PFSK-1 (cell line): ENCODE data around the gene SVIL.

Source experiments
- FOXP2 ChIP-seq: optimal IDR thresholded peaks from 2 replicates; pipeline ENCODE3; 2011; ENCODE audit warnings: borderline replicate concordance, control low read depth, inconsistent platforms; ENCODE audit not compliant: insufficient read depth; ENCODE audit errors: extremely low read length, extremely low read depth
- POLR2AphosphoS5 ChIP-seq: IDR thresholded peaks from 2 replicates; pipeline ENCODE4 v1.6.1; 2012; ENCODE audit warnings: low read depth, mild to moderate bottlenecking, control low read depth, low read length, moderate library complexity
- SIN3A ChIP-seq: IDR thresholded peaks from 2 replicates; pipeline ENCODE4 v1.6.1; 2012; ENCODE audit warnings: mild to moderate bottlenecking, low read length, moderate library complexity, borderline replicate concordance; ENCODE audit not compliant: insufficient read depth
- TAF1 ChIP-seq: IDR thresholded peaks from 2 replicates; pipeline ENCODE4 v1.6.1; 2012; ENCODE audit warnings: low read length, control low read depth, borderline replicate concordance; ENCODE audit not compliant: insufficient read depth
- TF ChIP-seq, protein P1 (sequence below), 2 experiments: IDR thresholded peaks; 2 replicates each; pipeline versions ENCODE4 v1.6.1 to v1.8.0; 2011 to 2012; ENCODE audit warnings: low read depth in 2 of 2, low read length in 2 of 2, control low read depth in 1 of 2, inconsistent platforms in 1 of 2, mild to moderate bottlenecking in 1 of 2, moderate library complexity in 1 of 2; ENCODE audit not compliant: insufficient read depth in 1 of 2

Gene SVIL

DNA sequence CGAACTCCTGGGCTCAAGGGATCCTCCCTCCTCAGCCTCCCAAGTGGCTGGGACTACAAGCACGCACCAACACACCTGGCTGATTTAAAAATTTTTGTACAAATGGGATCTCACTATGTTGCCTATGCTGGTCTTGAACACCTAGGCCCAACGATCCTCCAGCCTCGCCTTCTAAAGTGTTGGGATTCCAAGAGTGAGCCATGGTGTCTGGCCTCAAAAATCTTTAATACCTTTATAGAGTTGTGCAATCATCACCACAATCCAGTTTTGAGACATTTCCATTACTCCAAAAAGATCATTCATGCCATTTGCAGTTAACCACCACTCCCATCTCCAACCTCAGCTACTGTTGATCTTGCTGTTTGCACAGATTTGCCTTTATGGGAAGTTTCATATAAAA lies 180.5 kb downstream of the SVIL start:
- no peak for TF ChIP-seq FOXP2
- TF ChIP-seq, protein P1, sequence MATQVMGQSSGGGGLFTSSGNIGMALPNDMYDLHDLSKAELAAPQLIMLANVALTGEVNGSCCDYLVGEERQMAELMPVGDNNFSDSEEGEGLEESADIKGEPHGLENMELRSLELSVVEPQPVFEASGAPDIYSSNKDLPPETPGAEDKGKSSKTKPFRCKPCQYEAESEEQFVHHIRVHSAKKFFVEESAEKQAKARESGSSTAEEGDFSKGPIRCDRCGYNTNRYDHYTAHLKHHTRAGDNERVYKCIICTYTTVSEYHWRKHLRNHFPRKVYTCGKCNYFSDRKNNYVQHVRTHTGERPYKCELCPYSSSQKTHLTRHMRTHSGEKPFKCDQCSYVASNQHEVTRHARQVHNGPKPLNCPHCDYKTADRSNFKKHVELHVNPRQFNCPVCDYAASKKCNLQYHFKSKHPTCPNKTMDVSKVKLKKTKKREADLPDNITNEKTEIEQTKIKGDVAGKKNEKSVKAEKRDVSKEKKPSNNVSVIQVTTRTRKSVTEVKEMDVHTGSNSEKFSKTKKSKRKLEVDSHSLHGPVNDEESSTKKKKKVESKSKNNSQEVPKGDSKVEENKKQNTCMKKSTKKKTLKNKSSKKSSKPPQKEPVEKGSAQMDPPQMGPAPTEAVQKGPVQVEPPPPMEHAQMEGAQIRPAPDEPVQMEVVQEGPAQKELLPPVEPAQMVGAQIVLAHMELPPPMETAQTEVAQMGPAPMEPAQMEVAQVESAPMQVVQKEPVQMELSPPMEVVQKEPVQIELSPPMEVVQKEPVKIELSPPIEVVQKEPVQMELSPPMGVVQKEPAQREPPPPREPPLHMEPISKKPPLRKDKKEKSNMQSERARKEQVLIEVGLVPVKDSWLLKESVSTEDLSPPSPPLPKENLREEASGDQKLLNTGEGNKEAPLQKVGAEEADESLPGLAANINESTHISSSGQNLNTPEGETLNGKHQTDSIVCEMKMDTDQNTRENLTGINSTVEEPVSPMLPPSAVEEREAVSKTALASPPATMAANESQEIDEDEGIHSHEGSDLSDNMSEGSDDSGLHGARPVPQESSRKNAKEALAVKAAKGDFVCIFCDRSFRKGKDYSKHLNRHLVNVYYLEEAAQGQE (IDR thresholded peaks at IDR 0.05; ENCODE audit: insufficient read depth in 1 of 2, low read depth in 2 of 2, low read length in 2 of 2), result no peak
- TF ChIP-seq TAF1, result no peak
- TF ChIP-seq POLR2AphosphoS5, result no peak
- no peak for TF ChIP-seq SIN3A

DNA sequence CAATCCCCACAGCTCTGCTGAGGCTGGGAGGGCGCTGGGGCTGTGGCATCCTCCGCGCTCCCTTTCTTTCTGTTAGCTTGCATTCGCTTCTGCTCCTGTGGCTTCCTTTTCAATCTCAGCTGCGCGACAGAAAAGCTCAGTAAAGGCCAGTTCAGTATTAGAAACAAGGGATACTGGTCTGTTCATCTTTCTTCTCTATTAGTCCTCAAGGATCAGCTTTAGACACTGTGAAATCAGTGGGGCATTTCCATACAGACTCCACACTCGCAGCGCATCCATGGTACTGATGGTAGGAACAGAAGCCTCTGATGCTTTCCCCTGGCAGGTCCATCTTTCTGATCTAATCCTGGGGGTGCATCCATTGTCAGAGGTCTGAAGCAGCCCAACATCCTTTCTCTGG lies 182.2 kb downstream of the SVIL start:
- no peak for TF ChIP-seq TAF1
- no peak for TF ChIP-seq SIN3A
- no peak for TF ChIP-seq POLR2AphosphoS5

DNA sequence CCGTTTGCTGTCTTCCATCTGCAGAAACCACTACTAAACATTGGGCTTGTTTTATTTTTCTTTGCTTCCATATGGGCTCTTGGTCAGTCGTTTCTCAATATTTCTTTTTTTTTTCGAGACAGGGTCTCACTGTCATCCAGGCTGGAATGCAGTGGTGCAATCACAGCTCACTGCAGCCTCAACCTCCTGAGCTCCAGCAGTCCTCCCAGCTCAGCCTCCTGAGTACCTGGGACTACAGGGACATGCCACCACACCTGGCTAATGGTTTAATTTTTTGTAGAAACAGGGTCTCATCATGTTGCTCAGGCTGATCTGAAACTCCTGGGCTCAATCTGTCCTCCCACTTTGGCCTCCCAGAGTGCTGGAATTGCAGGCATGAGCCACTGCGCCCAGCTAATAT lies 182.8 kb downstream of the SVIL start:
- TF ChIP-seq SIN3A (no peak), TAF1 (no peak), POLR2AphosphoS5 (no peak), FOXP2 (no peak)
- TF ChIP-seq, protein P1 (IDR thresholded peaks at IDR 0.05; ENCODE audit: insufficient read depth in 1 of 2, low read depth in 2 of 2, low read length in 2 of 2), result no peak

DNA sequence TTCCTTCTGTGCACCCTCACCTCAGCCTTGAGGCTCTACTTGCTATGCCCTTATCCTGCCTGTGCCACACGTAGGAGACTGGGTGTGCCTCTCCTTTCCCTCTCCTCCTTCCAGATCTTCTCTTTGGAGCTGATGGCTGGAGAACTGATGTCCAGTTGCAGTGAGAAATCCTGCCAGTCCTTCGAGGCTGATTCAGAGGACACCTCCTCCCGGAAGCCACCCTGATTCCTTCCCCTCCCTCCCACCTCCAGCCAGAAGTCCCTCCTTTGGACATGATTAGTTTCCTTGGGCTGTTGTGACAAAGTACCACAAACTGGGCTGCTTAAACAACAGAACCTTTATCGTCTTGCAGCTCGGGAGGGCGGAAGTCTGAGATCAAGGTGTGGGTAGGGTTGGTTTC lies 184.4 kb downstream of the SVIL start:
- TF ChIP-seq TAF1 (no peak), FOXP2 (no peak), SIN3A (no peak), POLR2AphosphoS5 (no peak)
- TF ChIP-seq, protein P1 (IDR thresholded peaks at IDR 0.05; ENCODE audit: insufficient read depth in 1 of 2, low read depth in 2 of 2, low read length in 2 of 2), result no peak

DNA sequence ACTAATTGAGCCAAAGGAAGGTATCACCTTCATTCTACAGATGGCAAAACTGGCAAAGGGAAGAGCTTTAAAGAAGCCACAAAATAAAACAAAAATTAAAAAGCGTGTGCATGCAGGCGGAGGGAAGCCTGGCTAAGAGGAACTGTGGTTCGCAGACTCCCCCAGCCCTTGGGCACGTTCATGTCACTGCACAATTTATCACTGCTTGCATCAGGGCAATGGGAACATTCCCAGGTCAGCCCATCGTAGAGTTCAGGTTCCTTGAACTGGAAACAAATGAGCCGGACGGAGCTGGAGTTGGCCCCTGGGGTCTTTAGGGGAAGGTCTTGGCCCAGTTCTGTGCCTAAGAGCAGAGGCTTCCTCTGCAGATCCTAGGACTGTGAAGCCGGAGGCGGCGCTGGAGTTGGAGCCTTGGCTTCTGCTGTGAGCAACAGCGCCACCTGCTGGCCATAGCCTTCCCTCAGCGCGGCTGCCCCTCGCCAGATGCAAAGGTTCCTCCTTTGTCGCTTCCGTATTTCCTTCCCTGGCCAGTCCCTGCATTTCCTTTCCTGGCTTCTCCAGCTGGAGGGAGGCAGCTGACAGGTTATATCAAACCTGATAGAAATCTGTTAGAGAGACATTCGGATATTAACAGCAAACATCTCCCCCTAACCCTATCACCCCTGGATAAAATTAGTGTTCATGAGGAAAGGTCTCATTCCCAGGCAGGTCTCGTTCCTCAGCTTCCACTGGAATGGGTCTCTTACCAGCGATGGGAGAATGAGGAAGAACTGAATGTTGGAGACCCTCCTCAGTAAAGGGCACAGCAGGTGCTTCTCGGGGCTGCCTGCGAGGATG lies 185.8 kb downstream of the SVIL start:
- peak; percentile 30 for TF ChIP-seq FOXP2

DNA sequence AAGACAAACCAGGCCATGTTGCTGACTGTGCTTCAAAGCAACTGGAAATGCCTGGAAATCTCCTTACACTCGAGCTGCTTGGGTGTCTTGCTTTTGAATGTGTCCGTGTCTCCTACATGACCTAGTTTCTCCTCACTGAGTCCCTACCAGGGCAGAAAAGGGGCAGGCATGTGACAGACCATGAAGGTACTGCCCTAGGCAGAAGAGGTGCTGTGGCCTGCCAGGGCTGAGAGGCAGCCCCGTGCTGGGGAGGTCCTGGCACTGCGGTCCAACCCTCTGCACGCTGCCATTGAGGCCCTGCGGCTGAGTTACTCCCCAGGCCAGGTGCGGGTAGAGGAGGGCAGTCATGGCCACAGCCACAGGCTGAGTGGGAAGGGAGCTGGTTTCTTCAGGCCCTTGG lies 186.6 kb downstream of the SVIL start:
- TF ChIP-seq FOXP2 (no peak), TAF1 (no peak), POLR2AphosphoS5 (no peak), SIN3A (no peak)
- TF ChIP-seq, protein P1 (IDR thresholded peaks at IDR 0.05; ENCODE audit: insufficient read depth in 1 of 2, low read depth in 2 of 2, low read length in 2 of 2), result no peak
